ENCODE data around the gene TAS2R46.
"Not testable (repeated sequence)": the region's sequence is repeated elsewhere in the genome, so short reads cannot be mapped to it uniquely, and the experiment has no call there.

The TAS2R46 gene, protein sequence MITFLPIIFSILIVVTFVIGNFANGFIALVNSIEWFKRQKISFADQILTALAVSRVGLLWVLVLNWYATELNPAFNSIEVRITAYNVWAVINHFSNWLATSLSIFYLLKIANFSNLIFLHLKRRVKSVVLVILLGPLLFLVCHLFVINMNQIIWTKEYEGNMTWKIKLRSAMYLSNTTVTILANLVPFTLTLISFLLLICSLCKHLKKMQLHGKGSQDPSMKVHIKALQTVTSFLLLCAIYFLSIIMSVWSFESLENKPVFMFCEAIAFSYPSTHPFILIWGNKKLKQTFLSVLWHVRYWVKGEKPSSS

DNA sequence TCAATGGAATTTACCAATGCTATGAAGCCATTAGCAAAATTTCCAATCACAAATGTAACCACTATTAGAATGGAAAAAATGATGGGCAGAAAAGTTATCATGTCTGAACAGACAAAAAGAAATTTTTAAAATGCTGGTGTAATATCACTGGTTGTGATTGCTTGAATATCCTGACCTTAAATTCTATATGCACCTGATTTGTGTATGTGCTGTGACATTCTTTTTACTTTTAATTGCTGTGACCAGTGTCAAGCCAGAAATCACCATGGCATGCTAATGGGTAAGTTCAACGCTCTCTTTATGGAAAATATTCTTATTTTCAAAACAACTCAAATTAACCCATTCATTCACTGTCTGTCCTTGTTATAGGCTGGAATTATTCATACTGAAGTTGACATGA lies at the start of gene TAS2R46:
Gene TAS2R46, minus strand, starts transcription at position 101 of the 400 bp plus-strand sequence. Its CDS starts 0 bp downstream, at position 101.
- not testable (repeated sequence) for DNase-seq (ENCODE audit: low read depth)

DNA sequence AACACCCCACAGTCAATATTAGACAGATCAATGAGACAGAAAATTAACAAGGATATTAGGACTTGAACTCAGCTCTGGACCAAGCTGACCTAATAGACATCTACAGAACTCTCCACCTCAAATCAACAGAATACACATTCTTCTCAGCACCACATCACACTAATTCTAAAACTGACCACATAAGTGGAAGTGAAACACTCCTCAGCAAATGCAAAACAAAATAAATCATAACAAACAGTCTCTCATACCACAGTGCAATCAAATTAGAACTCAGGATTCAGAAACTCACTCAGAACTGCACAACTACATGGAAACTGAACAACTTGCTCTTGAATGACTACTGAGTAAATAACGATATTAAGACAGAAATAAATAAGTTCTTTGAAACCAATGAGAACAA lies 49.1 kb upstream of the TAS2R46 start:
- not testable (repeated sequence) for DNase-seq (ENCODE audit: low read depth)

DNA sequence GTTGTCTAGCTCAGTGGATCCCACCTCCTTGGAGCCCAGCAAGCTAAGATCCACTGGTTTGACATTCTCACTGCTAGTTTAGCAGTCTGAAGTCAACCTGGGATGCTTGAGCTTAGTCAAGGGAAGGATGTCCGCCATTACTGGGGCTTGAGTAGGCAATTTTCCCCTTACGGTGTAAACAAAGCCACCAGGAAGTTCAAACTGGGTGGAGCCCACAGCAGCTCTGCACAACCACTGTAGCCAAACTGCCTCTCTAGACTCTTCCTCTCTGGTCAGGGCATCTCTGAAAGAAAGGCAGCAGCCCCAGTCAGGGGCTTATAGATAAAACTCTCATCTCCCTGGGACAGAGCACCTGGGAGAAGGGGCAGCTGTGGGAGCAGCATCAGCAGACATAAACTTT lies 46.8 kb upstream of the TAS2R46 start:
- no peak for DNase-seq (ENCODE audit: low read depth)

DNA sequence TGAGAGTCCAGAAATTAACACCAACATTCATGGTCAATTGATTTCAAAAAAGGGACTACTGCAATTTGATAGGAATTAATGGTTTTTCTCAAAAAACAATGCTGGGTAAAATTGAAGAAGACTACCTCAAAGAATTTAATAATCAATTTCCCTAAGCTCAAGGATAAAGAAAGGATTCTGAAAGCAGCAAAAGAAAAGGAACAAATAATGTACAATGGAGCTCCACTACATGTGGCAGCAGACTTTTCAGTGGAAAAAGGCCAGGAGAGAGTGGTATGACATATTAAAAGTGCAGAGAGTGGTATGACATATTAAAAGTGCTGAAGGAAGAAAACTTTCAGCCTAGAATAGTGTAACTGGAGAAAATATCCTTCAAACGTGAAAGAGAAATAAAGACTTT lies 45.6 kb upstream of the TAS2R46 start:
- DNase-seq (ENCODE audit: low read depth) = no peak

DNA sequence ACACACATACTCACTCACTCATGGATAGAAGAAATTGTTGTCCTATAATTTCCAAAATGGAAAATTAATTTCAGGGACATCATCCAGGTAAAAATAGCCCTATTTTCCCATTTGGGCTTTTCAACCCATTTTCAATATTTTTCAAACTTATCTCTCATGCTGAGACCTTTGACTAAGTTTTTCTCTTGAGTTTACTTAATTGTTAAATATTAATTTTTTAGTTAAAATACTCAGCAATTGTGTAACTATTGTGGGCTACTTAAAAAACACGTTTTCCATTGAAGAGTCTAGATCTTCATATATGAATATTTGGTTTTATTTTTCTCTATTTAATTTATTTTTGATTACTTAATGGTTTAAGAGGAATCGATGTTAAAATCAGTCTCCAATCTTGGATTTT lies 44.2 kb upstream of the TAS2R46 start:
- DNase-seq (ENCODE audit: low read depth) = no peak

DNA sequence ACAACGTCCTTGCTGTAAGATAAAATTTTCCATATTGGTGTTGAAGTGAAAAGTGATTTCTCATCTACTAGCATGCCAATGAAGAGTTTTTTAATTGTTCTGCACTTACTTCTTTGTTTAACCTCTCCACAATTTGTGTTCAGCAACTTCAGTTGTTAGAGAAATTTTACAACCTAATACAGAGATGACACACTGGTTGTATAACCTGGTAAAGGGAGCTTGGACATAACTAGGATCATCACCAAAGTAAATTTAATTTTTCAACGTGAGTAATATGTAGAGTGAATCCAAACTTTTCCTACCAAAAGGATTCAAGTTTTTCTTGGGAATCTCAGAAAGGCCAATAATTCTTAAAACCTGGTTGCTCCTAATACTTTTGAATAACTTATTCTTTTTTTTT lies 43.5 kb upstream of the TAS2R46 start:
- no peak for DNase-seq (ENCODE audit: low read depth)

DNA sequence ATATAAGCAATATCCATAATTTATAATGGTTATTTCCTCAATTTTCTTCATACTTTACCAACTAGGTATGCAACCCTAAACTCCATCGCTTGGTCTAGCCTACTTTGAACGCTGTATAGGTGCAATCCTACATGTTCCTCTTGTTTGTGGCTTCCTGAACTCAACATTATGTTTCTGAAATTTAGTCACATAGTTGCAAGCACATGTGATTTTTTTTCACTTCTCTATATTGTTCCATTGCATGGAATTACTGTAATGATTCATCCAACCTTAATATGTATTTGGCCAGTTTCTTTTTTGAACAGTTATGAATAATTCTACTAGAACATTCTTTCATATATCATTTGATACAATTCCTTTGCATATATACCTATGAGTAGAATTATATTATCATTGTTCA lies 32.8 kb upstream of the TAS2R46 start:
- DNase-seq (ENCODE audit: low read depth) = not testable (repeated sequence)

DNA sequence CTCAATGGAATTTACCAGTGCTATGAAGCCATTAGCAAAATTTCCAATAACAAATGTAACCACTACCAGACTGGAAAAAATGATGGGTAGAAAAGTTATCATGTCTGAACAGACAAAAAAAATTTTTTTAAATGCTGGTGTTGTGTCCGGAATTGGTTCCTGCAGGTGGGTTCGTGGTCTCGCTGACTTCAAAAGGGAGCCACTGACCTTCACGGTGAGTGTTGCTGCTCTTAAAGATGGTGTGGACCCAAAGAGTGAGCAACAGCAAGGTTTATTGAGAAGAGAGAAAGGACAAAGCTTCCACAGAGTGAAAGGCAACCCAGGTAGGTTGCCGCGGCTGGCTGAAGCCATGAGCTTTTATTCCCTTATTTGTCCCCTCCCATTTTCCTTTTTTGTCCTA lies 30.0 kb upstream of the TAS2R46 start, which contains the start of gene TAS2R43:
Gene TAS2R43, minus strand, starts transcription at position 186 of the 400 bp plus-strand sequence. Its CDS starts 84 bp downstream, at position 102.
- no peak for DNase-seq (ENCODE audit: low read depth)

DNA sequence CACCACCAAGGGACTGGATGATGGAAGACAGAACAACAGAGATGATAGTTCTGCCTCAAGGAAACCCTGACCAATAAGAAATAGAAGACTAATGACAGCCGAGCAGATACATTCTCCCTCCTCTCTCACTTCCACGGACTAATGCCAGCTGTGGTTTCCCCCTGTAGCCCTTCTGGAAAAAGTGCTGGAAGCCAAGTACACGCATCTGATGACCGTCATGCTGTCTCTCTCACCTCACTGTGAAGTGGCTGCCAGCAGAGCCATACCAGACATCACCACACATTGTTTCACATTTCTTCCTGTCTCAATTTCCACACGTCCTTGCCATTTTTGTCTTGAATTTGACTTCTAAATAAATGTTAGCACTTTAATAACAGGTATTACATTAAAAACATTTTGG lies 27.2 kb upstream of the TAS2R46 start:
- no peak for DNase-seq (ENCODE audit: low read depth)

DNA sequence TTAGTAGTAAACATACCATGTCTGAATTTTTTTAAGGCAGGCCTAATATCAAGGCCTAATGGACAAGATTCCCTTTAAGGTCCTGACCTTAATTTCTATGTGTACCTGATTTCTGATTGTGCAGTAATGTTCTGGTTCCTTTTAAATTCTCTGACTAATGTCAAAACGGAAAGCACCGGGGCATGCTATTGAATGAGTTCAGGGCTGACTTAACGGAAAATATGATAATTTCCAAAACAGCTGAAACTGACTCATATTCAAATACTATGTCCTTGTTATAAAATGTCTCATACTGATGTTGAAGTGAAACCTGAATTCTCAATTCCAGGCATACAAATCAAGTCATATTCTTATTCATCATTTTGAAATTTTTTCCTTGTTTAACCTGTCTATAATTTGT lies 23.3 kb upstream of the TAS2R46 start:
- DNase-seq (ENCODE audit: low read depth) = no peak

DNA sequence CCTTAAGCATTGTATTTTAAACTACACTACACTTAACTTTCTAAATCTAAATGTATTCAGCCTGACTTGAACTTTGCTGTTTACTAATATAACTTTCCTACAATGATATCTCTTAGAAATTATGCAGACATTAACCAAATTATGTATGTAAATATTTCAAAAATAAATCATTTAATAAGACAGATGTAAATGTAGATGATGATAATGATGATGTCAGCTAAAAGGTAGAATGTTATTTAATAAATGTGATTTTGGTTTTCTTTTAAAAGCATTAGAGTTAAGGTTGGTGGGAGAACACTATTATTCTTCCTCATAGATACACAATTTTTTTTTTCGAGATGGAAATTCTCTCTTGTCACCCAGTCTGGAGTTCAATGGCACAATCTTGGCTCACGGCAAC lies 19.9 kb upstream of the TAS2R46 start:
- no peak for DNase-seq (ENCODE audit: low read depth)

DNA sequence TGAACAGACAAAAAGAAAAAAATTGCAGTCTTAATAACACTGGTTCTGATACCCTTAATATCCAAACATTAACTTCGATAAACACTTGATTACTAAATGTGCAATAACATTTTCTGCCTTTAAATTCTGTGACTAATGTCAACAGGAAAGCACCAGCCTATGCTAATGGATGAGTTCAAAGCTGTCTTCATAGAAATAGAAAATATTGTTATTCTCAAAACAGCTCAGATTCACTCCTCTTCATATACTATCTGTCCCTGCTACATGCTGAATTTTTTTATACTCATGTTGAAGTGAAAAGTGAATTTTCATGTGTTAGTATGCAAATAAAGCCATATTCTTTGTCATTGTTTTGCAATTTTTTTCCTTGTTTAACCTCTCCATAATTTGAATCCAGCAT lies 16.2 kb upstream of the TAS2R46 start:
- no peak for DNase-seq (ENCODE audit: low read depth)

DNA sequence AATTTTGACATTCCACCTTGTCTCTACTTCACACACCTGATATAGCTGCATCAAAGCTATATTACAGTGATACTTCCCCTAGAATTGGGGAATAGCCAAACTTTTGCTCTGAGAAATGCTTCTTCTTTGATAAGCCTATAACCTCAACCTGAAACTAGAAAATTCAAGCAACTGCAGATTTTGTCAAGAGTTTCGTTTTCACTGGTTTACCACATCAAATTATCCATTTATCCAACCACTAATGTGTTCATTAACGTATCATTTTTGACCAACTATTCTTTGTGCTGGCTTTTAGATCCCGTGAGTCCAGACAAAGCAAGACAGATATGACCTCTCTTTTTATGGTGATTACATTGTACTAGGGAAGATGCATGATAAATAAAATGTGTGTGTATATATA lies 13.5 kb upstream of the TAS2R46 start:
- no peak for DNase-seq (ENCODE audit: low read depth)

DNA sequence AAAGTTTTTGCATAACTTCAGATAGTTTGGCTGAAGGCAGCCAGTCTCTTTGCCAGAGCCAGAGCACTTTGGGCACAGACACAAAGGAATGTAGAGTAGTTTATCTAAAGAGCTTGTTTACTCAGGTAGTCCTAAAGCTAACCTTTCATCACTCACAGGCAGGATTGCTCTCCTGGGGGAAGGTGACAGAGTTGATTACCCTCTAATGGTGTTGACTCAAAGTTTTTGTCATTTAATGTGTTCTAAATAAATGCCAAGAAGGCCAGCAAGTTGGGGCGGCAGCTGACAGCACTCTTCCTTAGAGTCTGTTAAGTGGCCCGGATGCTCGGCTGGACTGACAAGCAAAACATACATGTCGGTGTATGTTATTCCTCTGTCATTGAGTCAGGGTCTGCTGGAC lies 9.3 kb upstream of the TAS2R46 start:
- DNase-seq (ENCODE audit: low read depth) = no peak

DNA sequence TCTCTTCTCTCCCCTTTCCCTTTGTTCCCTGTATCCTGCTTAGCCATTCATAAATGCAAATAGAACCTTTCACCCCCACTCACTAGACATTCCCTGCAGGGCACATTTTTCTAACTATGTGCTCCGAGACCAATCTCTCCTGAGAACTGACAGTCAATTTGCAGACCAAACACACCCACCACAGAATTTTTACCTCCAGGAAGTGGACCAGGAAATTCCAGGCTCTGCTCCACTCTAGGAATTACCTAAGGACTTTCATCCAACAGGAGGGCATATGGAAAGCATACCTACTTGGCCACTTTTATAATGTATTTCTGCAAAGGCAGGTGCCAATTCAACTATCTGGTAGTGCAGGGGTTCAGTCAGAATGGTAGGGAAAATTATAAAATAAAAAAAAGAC lies 8.9 kb upstream of the TAS2R46 start:
- DNase-seq (ENCODE audit: low read depth) = no peak

DNA sequence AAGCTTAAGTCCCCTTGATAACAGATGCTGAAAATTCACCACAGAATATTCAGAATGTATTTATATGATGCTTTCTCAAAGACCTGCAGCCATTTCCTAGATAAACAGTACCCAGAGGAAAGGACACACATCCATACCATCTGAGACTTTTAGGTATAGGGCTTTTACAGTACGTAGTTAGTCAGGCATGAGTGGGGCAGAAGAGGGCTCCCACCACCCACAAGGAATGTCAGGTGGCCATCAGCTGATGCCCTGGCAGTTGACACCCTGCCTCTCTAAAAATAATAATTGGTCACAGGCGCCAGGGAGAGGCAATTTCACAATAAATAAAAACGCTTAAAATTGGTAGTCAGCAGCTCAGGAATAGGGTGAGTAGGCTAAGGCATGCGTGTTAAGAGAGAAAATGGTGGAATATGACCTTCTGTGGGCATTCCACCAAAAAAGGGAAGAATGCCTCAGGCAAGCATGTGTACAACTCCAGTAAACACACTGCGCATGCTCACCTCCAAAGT lies 7.8 kb upstream of the TAS2R46 start:
- DNase-seq (ENCODE audit: low read depth) = no peak

DNA sequence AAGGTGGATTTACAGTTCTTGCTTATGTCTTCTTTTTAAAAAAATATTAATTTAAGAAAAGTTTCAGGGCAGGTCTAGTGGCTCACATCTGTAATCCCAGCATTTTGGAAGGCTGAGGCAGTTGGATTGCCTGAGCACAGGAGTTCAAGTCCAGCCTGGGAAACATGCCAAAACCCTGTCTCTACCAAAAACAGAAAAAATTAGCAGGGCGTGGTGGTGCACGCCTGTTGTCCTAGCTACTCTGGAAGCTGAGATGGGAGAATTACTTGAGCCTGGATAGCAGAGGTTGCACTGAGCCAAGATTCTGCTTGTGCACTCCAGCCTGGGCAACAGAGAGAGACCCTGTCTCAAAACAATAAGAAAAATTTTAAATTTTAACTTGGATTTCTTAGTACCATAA lies 5.4 kb upstream of the TAS2R46 start:
- DNase-seq (ENCODE audit: low read depth) = no peak

DNA sequence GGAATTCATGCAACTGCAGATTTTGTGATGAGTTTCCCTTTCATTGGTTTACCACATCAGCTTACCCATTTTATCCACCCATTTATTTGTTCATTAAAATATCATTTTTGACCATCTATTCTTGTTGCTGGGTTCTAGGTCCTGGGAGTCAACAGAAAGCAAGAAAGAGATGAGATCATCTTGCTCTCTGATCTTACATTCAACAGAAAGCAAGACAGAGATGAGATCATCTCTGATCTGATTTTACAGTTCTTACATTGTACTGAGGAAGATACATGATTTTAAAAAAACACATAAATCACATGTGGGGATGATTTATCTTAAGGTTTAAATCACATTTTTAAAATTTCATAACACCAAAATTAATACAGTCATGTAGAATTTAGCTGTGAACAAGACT lies 2.3 kb downstream of the TAS2R46 start:
- no peak for DNase-seq (ENCODE audit: low read depth)

DNA sequence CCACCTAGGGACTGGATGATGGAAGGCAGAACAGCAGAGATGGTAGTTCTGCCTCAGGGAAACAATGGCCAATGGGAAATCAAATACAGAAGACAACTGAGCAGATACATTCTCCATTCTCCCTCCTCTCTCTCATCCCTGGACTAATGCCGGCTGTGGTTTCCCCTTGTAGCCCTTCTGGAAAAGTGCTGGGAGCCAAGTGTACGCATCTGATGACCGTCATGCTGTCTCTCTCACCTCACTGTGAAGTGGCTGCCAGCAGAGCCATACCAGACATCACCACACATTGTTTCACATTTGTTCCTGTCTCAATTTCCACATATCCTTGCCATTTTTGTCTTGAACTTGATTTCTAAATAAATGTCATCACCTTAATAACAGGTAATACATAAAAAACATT lies 3.1 kb downstream of the TAS2R46 start:
- DNase-seq (ENCODE audit: low read depth) = no peak

DNA sequence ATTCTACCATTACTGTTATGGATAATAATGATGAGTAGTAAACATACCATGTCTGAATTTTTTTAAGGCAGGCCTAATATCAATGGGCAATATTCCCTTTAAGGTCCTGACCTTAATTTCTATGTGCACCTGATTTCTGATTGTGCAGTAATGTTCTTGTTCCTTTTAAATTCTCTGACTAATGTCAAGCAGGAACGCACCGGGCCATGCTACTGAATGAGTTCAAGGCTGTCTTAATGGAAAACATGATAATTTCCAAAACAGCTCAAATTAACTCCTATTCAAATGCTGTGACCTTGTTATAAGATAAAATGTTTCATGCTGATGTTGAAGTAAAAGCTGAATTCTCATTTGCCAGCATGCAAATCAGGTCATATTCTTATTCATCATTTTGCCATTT lies 6.8 kb downstream of the TAS2R46 start:
- DNase-seq (ENCODE audit: low read depth) = no peak

DNA sequence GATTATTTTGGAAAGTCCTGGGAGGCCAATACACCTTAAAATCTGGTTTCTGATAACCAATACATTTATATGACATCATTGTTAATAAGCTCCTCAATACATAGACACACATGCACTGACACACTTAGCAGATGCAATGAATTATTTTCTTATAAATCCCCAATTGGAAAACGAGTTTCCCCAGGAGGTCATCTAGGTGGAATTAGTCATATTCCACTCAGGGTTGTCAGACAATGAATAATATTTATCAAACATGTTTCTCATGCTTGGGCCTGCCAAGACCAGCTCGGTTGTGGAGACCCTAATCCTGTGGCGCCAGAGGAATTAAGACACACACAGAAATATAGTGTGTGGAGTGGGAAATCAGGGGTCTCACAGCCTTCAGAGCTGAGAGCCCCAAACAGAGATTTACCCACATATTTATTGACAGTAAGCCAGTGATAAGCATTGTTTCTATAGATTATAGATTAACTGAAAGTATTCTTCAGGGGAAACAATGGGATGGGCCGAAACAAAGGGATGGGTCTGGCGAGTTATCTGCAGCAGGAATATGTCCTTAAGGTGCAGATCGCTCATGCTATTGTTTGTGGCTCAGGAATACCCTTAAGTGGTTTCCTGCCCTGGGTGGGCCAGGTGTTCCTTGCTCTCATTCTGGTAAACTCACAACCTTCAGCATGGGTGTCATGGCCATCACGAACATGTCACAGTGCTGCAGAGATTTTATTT lies 12.1 kb downstream of the TAS2R46 start:
- not testable (repeated sequence) for DNase-seq (ENCODE audit: low read depth)

DNA sequence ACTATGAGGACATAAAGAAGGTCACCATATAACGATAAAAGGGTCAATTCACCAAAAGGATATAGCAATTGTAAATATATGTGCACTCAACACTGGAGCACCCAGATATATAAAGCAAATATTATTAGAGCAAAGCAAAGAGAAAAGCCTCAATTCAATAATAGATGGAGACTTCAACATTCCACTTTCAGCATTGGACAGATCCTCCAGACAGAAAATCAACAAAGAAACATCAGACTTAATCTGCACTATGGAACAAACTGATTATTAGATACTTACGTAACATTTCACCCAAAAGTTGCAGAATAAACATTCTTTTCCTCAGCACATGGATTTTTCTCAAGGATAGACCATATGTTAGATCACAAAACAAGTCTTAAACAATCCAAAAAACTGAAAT lies 20.7 kb downstream of the TAS2R46 start:
- not testable (repeated sequence) for DNase-seq (ENCODE audit: low read depth)

DNA sequence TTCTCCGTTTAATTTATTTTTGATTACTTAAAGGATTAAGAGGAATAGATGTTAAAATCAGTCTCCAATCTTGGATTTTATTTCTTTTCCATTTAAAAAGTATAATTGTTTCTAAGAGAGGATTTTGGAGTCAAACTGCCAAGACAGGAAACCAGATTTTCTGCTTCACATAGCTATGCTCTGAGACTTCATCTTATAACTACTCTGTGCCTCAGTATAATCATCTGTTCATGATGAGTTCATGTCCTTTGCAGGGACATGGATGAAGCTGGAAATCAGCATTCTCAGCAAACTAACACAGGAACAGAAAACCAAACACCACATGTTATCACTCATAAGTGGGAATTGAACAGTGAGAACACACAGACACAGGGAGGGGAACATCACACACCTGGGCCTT lies 21.9 kb downstream of the TAS2R46 start:
- DNase-seq (ENCODE audit: low read depth) = no peak
